Neuron (in vitro differentiated cells): ENCODE data around the gene NUP58.
A peak's percentile ranks its signal among the peaks of the same experiment; 100 is the strongest.

Experiments used
- H2AFZ ChIP-seq: one replicate; pipeline ENCODE4 v1.6.1; 2013; ENCODE audit warnings: low read depth, mild to moderate bottlenecking, inconsistent platforms, low read length, moderate library complexity
- H3K27me3 ChIP-seq: one replicate; pipeline ENCODE4 v1.6.1; 2013; ENCODE audit warnings: low read length; ENCODE audit not compliant: insufficient read depth
- H3K36me3 ChIP-seq: one replicate; pipeline ENCODE4 v1.6.1; 2013; ENCODE audit warnings: low read length; ENCODE audit not compliant: insufficient read depth
- H3K4me1 ChIP-seq: one replicate; pipeline ENCODE4 v1.6.1; 2013; ENCODE audit warnings: low read length; ENCODE audit not compliant: insufficient read depth
- H3K4me3 ChIP-seq: 2 replicates; pipeline ENCODE4 v1.5.1; 2013; ENCODE audit warnings: mild to moderate bottlenecking, low read length, moderate library complexity
- H3K9me3 ChIP-seq: one replicate; pipeline ENCODE4 v1.6.1; 2013; ENCODE audit warnings: low read length

The NUP58 gene

DNA sequence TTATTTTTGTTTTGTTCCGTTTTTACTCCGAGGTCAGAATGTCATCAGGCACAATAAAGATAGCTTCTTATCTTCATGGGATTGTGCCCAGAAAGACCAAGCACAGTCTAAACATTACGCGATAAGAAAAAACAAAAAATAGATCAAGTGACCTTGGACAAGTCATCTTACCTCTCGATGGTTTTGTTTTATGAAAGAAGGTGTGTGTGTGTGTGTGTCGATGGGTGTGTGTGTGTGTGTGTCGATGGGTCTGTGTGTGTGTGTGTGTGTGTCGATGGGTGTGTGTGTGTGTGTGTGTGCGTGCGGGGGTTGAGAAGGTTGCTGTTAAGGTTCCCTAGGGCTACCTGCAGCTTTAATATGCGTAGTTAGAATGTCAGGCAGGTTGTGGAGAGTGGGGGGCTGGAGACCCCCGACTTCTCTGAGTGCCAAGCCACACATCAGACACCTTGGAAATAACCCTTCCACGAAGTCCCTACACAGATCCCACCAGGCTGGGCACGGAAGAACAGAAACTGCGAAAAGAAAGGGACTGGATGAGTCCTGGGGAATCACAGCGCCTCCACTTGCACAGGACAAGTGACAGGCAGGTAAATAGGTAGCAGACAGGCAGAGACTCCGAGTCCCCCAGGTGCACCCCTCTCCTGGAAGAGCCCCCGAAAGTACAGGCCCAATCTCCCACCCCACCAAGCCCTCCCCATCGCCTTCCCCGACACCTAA is 69.9 kb downstream of the NUP58 start:
- Histone ChIP-seq H3K4me3 (peak overlapping the region; percentile 39), H2AFZ (no peak overlapping the region), H3K9me3 (no peaks in the 10 kb centered on the region), H3K4me1 (peaks cover 3% of the 10 kb centered on the region), H3K27me3 (peaks cover 56% of the 10 kb centered on the region), H3K36me3 (no peaks in the 10 kb centered on the region)

DNA sequence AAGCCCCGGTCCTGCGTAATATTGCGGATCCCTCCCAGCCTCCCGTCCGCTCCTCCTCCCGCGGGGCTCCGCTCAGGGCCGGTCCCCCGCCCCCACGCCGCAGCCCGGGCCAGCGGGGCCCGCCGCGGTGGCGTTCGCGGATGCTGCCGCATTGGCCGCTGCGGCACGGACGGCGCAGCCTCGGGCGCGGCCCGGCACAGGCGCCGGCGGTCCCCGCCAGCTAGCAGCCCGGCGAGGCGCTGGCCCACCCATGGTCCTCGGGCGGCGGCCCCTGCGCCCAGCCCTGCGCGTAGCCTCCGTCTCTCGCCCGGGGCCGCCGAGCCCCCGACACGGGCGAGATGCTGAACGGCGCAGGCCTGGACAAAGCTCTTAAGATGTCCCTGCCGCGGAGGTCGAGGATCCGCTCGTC is 70.5 kb downstream of the NUP58 start, which contains the start of gene ATP8A2:
ATP8A2 (plus strand) TSS at position 100 of the 409 bp plus-strand sequence; CDS start at position 339, 239 bp downstream.
- peak within 1 kb of the TSS; percentile 68 for H2AFZ ChIP-seq
- H3K27me3 ChIP-seq, result peaks cover 56% of the 10 kb centered on the region
- peaks cover 3% of the 10 kb centered on the region for H3K4me1 ChIP-seq
- no peaks in the 10 kb centered on the region for H3K9me3 ChIP-seq
- H3K4me3 ChIP-seq, result peak within 1 kb of the TSS; percentile 39
- H3K36me3 ChIP-seq, result no peaks in the 10 kb centered on the region

DNA sequence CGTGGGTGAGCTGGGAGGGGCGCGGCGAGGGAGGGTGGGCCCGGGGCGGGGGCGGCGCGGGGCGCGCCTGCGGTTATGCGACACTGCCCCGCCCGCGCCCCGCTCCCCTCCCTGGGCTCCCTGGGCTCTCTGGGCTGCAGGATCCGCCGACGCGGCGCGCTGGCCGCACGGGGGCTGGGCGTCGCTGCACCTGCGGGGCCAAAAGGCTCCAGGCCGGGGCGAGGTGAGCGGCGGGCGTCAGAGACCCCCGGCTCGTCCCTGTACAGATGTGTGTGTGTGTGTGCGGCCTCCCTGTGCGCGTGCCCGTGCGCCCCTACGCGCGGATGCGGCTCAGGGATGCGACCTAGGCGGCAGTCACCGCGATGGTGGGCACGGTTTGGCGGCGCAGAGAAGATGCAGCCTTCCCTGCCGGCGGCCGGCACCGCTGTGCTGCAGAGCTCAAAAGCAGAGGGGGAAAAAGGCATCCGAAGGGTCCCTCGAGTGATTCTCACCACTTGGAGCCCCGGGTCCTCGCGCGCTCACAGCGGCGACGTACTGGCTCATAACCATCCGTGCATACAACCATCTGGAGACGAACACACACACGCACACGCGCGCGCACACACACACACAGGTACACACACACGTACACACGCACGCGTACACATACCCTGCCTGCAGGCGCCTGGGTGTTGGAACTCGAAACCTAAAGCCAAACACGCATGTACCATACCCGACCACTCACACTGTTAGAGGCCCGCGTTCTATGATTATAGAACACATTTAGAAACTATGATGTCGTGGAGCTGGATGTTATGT is 71.1 kb downstream of the NUP58 start:
- peak overlapping the region; percentile 39 for H3K4me3 ChIP-seq

DNA sequence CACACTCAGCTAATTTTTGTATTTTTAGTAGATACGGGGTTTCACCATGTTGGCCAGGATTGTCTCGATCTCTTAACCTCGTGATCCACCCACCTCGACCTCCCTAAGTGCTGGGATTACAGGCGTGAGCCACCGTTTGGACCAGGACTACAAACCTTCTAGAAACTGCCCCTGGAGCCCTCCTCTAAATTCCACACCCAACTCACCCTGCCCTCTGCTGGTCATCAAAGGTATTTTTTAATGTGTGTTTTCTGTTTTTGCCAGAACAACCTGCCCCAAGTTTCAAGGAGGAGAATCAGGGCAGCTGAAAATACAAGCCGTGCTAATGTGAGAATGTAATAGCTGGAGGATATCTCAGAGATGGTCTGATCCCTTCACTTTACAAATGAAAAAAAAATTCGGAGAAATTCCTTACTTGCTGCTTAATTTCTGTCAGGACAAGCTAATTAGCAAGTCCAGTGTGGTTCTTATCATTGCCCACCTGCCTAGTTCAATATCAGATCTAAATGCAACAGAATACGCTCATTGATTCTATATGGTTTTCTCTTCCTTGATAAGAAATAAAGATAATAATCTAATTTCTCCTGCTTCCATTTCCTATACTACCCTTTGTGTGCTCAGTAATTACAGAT is 74.4 kb downstream of the NUP58 start:
- Histone ChIP-seq H3K4me1 (peaks cover 3% of the 10 kb centered on the region), H3K9me3 (no peaks in the 10 kb centered on the region), H3K36me3 (no peaks in the 10 kb centered on the region), H3K4me3 (no peak overlapping the region), H2AFZ (no peak overlapping the region), H3K27me3 (peaks cover 40% of the 10 kb centered on the region)

More for the DNA sequence above, 71.1 kb downstream of the NUP58 start:
- Histone ChIP-seq H2AFZ (peak overlapping the region; percentile 68), H3K27me3 (peaks cover 56% of the 10 kb centered on the region), H3K9me3 (no peaks in the 10 kb centered on the region), H3K36me3 (no peaks in the 10 kb centered on the region), H3K4me1 (peaks cover 3% of the 10 kb centered on the region)

DNA sequence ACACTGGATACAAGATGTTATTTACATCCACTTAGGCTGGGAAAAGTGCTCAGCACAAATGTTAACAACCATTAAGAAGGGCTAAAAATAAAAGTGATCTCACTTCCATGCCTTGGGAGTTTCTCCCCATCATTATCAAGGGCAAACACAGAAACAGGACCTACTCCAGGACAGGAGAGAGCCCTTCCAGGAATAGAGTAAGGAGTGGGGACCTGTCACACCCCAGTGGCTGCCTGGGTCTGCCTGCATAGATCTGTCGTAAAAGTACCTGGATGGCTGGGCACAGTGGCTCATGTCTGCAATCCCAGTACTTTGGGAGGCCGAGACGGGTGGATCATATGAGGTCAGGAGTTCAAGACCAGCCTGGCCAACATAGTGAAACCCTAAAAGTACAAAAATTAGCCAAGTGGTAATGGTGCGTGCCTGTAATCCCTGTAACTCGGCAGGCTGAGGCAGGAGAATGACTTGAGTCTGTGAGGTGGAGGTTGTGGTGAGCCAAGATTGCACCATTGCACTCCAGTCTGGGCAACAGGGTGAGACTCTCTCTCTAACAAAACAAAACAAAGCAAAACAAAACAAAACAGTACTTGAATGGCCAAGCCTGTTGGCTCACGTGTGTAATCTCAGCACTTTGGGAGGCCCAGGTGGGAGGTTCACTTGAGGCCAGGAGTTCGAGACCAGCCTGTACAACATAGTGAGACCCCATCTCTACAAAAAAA is 76.0 kb downstream of the NUP58 start:
- Histone ChIP-seq H3K4me3 (no peak overlapping the region), H3K27me3 (peaks cover 32% of the 10 kb centered on the region), H3K4me1 (peaks cover 2% of the 10 kb centered on the region), H3K36me3 (no peaks in the 10 kb centered on the region), H2AFZ (no peak overlapping the region), H3K9me3 (no peaks in the 10 kb centered on the region)

DNA sequence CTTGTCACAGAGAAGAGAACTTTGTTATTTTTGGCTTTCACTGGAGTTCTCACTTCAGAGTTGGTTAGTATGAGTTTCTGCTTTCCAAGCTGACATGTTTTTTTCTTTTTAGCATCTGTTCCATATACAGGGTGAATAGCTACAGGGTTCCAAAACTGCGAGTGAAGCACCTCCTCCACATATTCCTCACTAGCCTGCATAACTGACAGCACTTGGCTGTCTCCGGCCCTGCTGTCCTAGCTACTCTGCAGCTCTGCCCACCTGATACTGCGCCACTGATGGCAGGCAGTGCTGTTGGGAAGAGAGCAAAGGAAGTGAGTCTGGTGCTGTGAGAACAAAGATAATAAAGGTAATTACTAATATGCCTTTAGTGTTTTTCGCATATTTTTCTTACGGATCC is 77.1 kb downstream of the NUP58 start:
- H3K9me3 ChIP-seq, result no peaks in the 10 kb centered on the region
- H3K27me3 ChIP-seq, result peaks cover 21% of the 10 kb centered on the region
- H3K36me3 ChIP-seq, result no peaks in the 10 kb centered on the region
- H3K4me1 ChIP-seq, result no peaks in the 10 kb centered on the region
- H3K4me3 ChIP-seq, result no peak overlapping the region
- H2AFZ ChIP-seq, result no peak overlapping the region

DNA sequence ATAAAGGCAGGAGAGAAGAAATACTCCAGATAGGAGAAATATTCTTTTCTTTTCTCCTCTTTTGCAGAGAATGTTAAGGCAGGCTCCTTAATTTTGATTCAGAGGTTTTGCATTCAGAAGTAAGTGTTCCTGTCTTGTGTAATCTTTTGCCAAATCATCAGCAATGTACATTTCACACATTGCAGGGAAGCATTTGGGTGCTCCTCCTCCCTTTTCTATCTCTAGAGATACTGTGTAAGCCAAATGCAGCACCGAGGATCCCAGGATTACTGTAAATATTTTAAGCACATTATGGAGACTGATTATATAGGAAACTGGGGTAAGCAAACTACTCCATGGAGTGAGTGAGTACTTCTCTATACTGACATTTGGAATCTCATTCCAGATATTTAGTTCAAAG is 77.6 kb downstream of the NUP58 start:
- H3K4me3 ChIP-seq, result no peak overlapping the region
- no peaks in the 10 kb centered on the region for H3K36me3 ChIP-seq
- no peaks in the 10 kb centered on the region for H3K9me3 ChIP-seq
- H3K27me3 ChIP-seq, result peaks cover 16% of the 10 kb centered on the region
- H2AFZ ChIP-seq, result no peak overlapping the region
- no peaks in the 10 kb centered on the region for H3K4me1 ChIP-seq

DNA sequence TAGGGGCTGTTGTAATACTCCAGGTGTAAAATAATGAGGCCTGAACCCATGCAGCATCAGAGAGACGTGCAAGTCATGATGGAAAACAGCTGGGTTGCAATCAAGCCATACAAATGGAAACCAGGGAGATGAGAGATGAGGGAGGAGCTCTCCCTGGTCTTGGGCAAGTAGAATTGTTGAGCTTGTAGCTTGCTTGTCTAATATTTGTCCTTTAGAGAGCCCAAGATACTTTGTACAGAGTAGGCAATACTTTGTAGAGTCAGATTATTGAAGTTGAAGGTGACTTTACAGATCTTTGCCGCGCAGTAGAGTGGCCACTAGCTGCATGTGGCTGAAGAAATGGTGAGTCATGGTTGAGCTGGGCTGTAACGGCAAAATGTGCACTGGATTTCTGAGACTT is 78.7 kb downstream of the NUP58 start:
- no peak overlapping the region for H3K4me3 ChIP-seq

DNA sequence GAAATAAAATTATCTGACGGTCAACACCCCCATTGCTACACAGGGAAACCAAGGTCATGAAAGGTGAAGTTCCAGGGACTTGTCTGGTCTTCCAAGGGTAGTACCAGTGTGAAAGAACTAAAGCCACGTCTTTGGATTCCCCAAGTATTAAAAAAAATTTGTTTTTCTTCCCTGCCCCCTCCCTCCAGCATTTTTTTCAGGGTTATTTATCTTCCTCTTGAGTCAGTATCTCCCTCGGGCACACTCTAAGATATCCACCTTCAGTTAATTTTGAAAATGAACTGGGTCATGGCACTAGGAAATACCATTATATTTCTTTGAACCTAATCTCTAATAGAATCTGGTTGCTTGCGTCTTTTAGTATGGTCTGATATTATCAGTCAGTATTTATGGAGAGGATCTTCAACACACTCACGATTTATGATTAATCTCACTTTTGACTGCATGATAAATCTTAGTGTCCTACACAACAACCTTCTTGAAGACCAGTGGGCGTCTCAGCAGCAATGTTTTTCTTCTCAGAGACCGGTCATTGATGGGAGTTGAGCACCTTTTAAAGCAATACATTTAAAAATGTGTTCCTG is 79.4 kb downstream of the NUP58 start:
- H2AFZ ChIP-seq, result no peak overlapping the region
- H3K4me3 ChIP-seq, result no peak overlapping the region
- no peaks in the 10 kb centered on the region for H3K36me3 ChIP-seq
- H3K27me3 ChIP-seq, result peaks cover 5% of the 10 kb centered on the region
- H3K9me3 ChIP-seq, result no peaks in the 10 kb centered on the region
- no peaks in the 10 kb centered on the region for H3K4me1 ChIP-seq

More for the DNA sequence above, 78.7 kb downstream of the NUP58 start:
- Histone ChIP-seq H3K4me1 (no peaks in the 10 kb centered on the region), H3K27me3 (peaks cover 6% of the 10 kb centered on the region), H2AFZ (no peak overlapping the region), H3K9me3 (no peaks in the 10 kb centered on the region), H3K36me3 (no peaks in the 10 kb centered on the region)

DNA sequence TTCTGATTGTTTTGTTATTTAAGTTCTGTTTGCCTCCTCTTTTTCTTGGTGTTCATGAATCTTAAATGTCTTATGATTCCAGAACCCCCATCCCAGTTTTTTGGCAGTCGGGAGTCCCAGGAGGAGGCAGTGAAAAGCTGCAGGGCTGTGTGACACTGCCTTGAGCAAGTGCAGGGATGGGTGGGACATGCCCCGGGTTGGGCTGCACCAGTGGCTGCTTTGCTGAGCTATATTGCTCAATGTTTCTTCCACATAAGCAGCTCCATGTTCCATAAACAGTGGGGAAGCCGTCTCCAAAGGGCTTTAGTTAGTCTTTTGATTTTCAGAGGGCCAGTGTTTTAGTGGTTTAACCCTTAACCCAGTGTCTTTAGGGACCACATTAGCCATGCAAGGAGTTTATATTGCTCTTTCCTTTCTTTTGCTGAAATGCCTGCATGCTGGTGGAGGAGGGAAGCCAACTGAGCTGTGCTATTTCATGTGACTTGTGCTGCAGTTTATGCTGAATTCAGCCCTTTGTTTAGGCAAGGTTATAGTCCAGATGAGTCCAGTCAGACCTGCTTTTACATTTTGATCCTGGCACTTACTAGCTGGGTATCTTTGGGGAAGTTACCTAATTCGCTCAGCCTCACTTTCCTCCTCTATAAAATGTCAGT is 83.5 kb downstream of the NUP58 start:
- no peaks in the 10 kb centered on the region for H3K36me3 ChIP-seq
- H3K9me3 ChIP-seq, result no peaks in the 10 kb centered on the region
- H3K4me3 ChIP-seq, result no peak overlapping the region
- no peaks in the 10 kb centered on the region for H3K4me1 ChIP-seq
- H3K27me3 ChIP-seq, result peaks cover 5% of the 10 kb centered on the region
- H2AFZ ChIP-seq, result no peak overlapping the region

DNA sequence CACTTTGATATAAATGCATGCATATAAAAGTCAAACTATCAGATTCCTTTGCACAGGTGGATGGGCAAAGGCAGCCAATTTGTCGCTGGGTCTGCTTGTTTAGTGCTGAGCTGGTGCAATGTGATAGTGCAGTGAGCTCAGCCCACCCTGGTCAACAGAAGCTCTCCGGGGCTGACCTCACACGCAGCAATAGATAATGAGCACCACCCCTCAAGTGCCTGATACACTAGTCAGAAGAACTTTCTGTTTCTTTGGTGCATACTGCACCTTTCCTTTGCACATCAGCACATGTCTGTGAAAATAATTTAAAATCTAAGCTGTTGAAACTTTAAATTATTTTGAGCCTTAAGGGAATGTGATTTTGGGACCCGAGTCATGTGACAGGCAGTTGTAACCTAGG is 90.5 kb downstream of the NUP58 start:
- H3K9me3 ChIP-seq, result no peaks in the 10 kb centered on the region
- no peaks in the 10 kb centered on the region for H3K36me3 ChIP-seq
- H2AFZ ChIP-seq, result no peak overlapping the region
- peaks cover 2% of the 10 kb centered on the region for H3K27me3 ChIP-seq
- no peaks in the 10 kb centered on the region for H3K4me1 ChIP-seq
- no peak overlapping the region for H3K4me3 ChIP-seq
